IPS-18c (cell line): ENCODE results near the gene ITIH4.

Experiments used
- H3K4me3 ChIP-seq: 2 replicates; pipeline ENCODE4 v1.7.0; 2013; ENCODE audit warnings: low read depth, mild to moderate bottlenecking, low read length, moderate library complexity; ENCODE audit not compliant: insufficient read depth
- H3K9me3 ChIP-seq: one replicate; pipeline ENCODE4 v1.6.1; 2013; ENCODE audit warnings: mild to moderate bottlenecking, low read length, moderate library complexity; ENCODE audit not compliant: control insufficient read depth, insufficient read depth

ITIH4 gene

DNA sequence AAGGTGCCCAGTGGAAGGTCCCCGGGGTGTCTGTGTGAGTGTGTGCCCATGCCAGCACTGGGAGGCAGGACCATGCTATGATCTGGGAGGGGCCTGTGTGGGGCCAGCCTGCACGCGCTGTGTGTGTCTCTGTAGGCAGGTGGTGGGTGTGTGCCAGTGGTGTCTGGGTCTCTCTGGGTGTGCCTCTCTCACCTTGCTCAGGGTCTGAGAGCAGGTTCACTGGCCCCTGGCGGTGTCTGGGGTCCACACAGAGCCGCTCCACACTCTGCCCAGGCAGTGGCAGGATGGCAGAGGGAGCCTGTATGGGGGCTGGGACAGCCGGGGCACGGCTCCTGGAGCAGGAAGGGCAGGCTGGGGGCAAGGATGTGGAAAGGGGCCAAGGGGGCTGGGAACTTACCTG is 12.6 kb downstream of the ITIH4 start:
- Histone ChIP-seq H3K4me3 (no peak overlapping the region), H3K9me3 (no peaks in the 10 kb centered on the region)

DNA sequence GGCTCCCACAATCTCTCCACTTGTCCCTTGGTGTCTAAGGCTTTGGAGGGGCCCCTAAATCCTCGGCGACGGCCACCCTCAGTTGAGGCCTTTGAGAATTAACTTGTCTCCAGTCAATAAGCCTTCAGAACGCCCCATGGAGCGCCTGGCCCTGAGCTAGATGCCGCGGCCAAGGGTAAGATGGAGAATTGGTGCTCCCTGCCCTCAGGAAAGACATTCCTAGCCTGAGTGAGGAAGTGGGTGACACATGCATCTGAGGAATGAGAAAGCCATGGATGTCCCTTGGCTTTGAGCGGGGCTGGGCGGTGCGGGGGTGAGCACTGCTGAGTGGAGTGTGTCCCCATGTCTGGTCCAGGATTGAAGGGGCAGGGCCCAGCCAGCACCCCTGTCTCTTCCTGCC is 13.3 kb downstream of the ITIH4 start:
- Histone ChIP-seq H3K9me3 (no peaks in the 10 kb centered on the region), H3K4me3 (no peak overlapping the region)

DNA sequence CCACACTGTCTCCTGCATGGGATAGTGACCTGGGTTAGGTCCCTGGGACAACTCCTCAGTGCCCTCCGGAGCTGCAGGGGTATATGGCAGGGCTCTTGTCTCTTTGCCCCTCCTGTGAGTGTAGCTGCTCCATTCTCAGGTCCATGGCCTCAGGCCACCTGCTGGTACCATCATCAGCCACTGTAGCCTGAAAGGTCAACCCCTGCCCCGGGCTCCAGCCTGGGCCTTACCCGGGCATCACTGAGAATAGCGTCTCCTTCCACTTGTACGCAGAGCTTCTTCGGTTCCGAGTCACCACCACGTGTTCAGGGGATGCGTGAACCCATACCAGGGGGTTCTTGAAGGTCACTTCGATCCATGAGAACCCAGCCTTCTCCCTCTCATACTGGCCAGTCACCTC is 13.8 kb downstream of the ITIH4 start:
- Histone ChIP-seq H3K9me3 (no peaks in the 10 kb centered on the region), H3K4me3 (no peak overlapping the region)

GRCh38 chr3:52816199-52816598 is 14.3 kb downstream of the ITIH4 start:
- Histone ChIP-seq H3K4me3 (no peak overlapping the region), H3K9me3 (no peaks in the 10 kb centered on the region)

- no peaks in the 10 kb centered on the region for H3K9me3 ChIP-seq
- H3K4me3 ChIP-seq = no peak overlapping the region
These were observed 16.7 kb downstream of the ITIH4 start for GRCh38 chr3:52813810-52814209.

GRCh38 chr3:52811452-52812011 is 18.9 kb downstream of the ITIH4 start:
- Histone ChIP-seq H3K4me3 (no peak overlapping the region), H3K9me3 (no peaks in the 10 kb centered on the region)

DNA sequence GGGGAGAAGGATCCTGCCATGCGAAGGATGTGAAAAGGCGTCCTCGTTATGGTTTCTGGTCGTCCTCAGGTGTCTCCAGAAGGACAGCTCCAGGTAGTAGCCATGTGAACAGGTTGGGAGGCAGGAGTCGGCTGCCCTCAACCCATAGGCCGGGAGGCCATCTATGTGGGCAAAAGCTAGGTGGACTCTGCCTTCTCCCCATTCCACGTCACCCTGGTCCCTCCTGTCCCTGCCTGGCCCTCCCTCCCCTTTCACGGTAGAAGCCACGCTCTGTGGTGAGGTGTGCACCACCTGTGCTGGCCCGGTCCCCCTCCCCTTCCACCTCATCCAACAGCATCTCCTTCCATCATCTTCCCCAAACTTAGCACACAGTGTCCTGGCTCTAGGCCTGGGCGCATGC is 19.5 kb downstream of the ITIH4 start:
- Histone ChIP-seq H3K9me3 (no peaks in the 10 kb centered on the region), H3K4me3 (no peak overlapping the region)

- Histone ChIP-seq H3K4me3 (no peak overlapping the region), H3K9me3 (no peaks in the 10 kb centered on the region)
These were observed 20.7 kb downstream of the ITIH4 start for GRCh38 chr3:52809662-52810377.

- Histone ChIP-seq H3K9me3 (no peaks in the 10 kb centered on the region), H3K4me3 (no peak overlapping the region)
These were observed 21.3 kb downstream of the ITIH4 start for GRCh38 chr3:52809149-52809548.

DNA sequence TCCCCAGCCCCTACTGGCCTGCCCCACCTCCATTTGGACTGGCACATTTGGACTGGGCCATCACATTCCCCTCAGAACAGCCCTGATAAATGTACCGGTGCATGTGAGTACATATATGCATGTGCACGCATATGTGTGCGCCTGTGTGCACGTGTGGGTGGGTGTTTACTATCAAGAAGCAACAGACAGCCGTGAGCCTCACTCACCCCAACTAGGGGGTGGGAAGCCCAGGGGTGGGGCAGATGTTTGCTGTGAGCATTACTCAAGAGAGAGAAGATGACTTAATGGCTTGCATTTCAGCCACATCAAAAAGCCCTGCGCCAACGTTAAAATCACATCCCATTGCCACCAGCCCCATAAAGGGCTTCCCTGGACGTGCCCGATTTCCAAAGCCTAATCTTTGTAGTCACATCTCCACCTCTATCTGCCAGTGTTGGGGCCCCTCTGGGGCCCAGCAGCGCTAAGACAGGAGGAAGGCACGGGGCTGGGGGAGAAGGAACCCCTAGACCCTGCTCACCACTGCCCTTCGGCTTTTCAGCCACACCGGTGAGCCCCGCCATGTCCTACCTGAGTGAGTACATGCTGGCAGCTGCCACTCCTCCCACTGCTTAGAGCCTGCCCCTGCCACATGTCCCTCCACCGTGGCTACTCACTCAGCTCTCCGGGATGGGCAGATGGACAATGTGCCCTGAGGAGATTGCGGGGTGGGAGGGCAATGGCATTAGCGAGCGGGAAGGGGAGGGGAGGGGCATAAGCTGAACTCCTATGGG is 25.0 kb downstream of the ITIH4 start:
- no peak overlapping the region for H3K4me3 ChIP-seq
- no peaks in the 10 kb centered on the region for H3K9me3 ChIP-seq

- Histone ChIP-seq H3K4me3 (no peak overlapping the region), H3K9me3 (no peaks in the 10 kb centered on the region)
These were observed 28.6 kb downstream of the ITIH4 start for GRCh38 chr3:52801839-52802238.

- no peaks in the 10 kb centered on the region for H3K9me3 ChIP-seq
- H3K4me3 ChIP-seq = no peak overlapping the region
These were observed 30.4 kb downstream of the ITIH4 start for GRCh38 chr3:52800079-52800478.

GRCh38 chr3:52798978-52799476 is 31.4 kb downstream of the ITIH4 start:
- no peak overlapping the region for H3K4me3 ChIP-seq
- H3K9me3 ChIP-seq = no peaks in the 10 kb centered on the region

DNA sequence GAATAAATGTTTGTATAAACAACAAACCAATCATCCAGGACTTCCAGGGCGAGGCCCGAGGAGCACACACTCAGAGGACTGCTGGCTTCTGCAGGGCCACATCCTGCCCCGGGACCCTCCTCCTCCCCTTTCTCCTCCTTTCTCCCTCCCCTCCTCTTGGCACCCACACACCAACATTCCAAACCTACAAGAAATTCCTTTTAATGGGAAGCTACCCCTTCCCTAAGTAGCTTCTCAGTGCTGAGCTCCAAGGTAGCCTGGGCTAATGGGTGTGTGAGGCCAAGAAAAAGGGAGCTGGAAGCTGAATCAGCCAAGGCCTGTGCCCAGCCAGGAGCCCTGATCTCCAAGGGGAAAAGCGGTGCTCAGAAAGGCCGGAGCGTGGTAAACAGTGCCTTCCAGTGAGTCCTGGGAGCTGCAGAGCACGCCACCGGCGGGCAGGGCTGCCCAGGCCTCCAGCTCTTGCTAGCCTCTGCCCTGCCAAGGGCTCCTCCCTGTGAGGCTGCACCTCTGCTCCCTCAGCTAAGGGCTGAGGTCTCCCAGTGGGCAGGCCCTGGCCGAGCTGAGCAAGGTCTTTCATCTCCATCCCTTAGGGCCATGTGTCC is 32.0 kb downstream of the ITIH4 start:
- no peaks in the 10 kb centered on the region for H3K9me3 ChIP-seq

GRCh38 chr3:52796411-52796810 is 34.1 kb downstream of the ITIH4 start:
- H3K4me3 ChIP-seq = no peak overlapping the region
- H3K9me3 ChIP-seq = no peaks in the 10 kb centered on the region

More for the DNA sequence above, 32.0 kb downstream of the ITIH4 start:
- no peak overlapping the region for H3K4me3 ChIP-seq

- Histone ChIP-seq H3K9me3 (no peaks in the 10 kb centered on the region), H3K4me3 (no peak overlapping the region)
These were observed 35.1 kb downstream of the ITIH4 start for GRCh38 chr3:52795298-52795900.

DNA sequence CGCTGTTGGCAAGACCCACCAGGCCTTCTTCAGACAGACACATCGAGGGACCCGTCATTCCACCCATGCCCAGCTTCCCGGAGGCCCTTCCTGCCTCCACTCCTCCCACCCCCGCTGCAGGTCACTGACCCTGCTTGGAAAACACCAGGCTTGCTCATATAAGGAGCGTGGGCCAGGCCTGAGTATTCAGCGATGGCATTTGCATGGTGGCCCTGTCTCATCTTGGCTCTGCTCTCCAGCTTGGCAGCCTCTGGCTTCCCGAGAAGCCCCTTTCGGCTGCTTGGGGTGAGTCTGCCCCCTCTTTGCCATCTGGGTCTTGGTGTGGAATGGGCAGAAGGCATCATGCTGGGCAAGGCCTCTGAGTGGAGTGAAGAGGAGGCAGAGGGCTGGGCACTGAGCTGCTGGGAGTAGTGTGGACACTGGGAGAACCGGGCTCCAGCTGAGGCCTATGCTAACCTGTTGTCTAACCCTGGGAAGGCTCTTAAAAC is 35.8 kb downstream of the ITIH4 start, which contains the start of gene ITIH3:
TSS of gene ITIH3 (plus strand) at position 185 of the 488 bp plus-strand sequence. CDS start at position 193, 8 bp downstream.
- no peak within 1 kb of the TSS for H3K4me3 ChIP-seq
- H3K9me3 ChIP-seq = no peaks in the 10 kb centered on the region
